Spleen (tissue), 11 donors: ENCODE results near the gene KDM4B. TPM values are rescaled to one million over a fixed set of nuclear protein-coding genes. Genes with fewer than 3 reads are reported as not detected.

Experiments used
- DNase-seq: peaks from one replicate; pipeline ENCODE4 v3.0.0-alpha.2; 2020
- H3K27ac ChIP-seq, 8 donors: fragments of 200-600 bp; sonication (generic) in 7 of 8; 1 replicate in 4 of 8; 2 replicates in 4 of 8; pipeline versions ENCODE4 v1.5.0 to v1.8.0; 2016 to 2021; ENCODE audit warnings: inconsistent platforms in 4 of 8, mild to moderate bottlenecking in 4 of 8, moderate library complexity in 1 of 8
- H3K27me3 ChIP-seq, 7 donors: fragments of 200-600 bp; sonication (generic) in 6 of 7; replicated peaks in 1 of 7; 1 replicate in 4 of 7; 2 replicates in 3 of 7; pipeline versions ENCODE4 v1.5.0 to v1.8.0; 2016 to 2021; ENCODE audit warnings: inconsistent platforms in 3 of 7, mild to moderate bottlenecking in 1 of 7
- H3K36me3 ChIP-seq, 6 donors: fragments of 200-600 bp; sonication (generic) in 5 of 6; 1 replicate in 4 of 6; 2 replicates in 2 of 6; pipeline versions ENCODE4 v1.5.0 to v1.8.0; 2016 to 2021; ENCODE audit warnings: inconsistent platforms in 2 of 6
- H3K4me1 ChIP-seq, 6 donors: fragments of 200-600 bp; sonication (generic) in 5 of 6; 1 replicate in 3 of 6; 2 replicates in 3 of 6; pipeline versions ENCODE4 v1.5.0 to v1.8.0; 2016 to 2021; ENCODE audit warnings: inconsistent platforms in 3 of 6
- H3K4me3 ChIP-seq, 8 donors: fragments of 200-600 bp; sonication (generic) in 7 of 8; 1 replicate in 4 of 8; 2 replicates in 4 of 8; pipeline versions ENCODE4 v1.5.0 to v1.8.0; 2016 to 2021; ENCODE audit warnings: inconsistent platforms in 4 of 8, mild to moderate bottlenecking in 4 of 8, moderate library complexity in 2 of 8
- H3K9me3 ChIP-seq, 8 donors: fragments of 200-600 bp; sonication (generic) in 7 of 8; 1 replicate in 4 of 8; 2 replicates in 4 of 8; pipeline versions ENCODE4 v1.5.0 to v1.8.0; 2016 to 2021; ENCODE audit warnings: inconsistent platforms in 4 of 8
- POLR2A ChIP-seq, 3 donors: fragments of 450-650 bp; IDR thresholded peaks; one replicate each; pipeline ENCODE4 v1.5.1; 2017; ENCODE audit warnings: antibody characterized with exemption in 3 of 3, mild to moderate bottlenecking in 1 of 3
- POLR2AphosphoS5 ChIP-seq, 3 donors: sonication (generic); formaldehyde crosslinking; IDR thresholded peaks; one replicate each; pipeline ENCODE4 v1.5.1; 2017; ENCODE audit warnings: antibody characterized with exemption in 3 of 3
- WGBS, 5 donors: extraction: QIAGEN DNeasy Blood & Tissue Kit in 3 of 5; methylation state at CpG; one replicate each; pipeline versions ENCODE4 v1.1.5 to v1.1.7; 2013 to 2018; 5-methylcytosine and 5-hydroxymethylcytosine counted together
- intact Hi-C: fragments of 100-400 bp; cut with DNase I; formaldehyde crosslinking; loops from one replicate; pipeline ENCODE4 v1.15.0; 2023; ENCODE audit warnings: low total_unique reads
- polyA plus RNA-seq, 3 donors: library from polyadenylated mRNA; stranded (reverse); fragments of 200-250 nt; gene quantifications; one replicate each; pipeline ENCODE4 v1.2.1, GENCODE V29; 2013
- total RNA-seq, 7 donors: library from RNA; depleted of rRNA in 3 of 7; stranded (reverse); fragments of >200 nt in 3 of 7; fragmentation: NEBNext Ultra II Directional in 4 of 7; extraction: Animal tissue kit (Norgen Biotek cat#: 25700) in 4 of 7; gene quantifications; one replicate each; pipeline versions ENCODE4 v1.1.0 to v1.2.1, GENCODE V29; 2016 to 2021
- TF ChIP-seq, protein P1 (sequence below), 11 experiments: fragments of 200-600 bp in 7 of 11; fragments of 450-650 bp in 4 of 11; sonication (generic) in 4 of 11; IDR thresholded peaks in 8 of 11; conservative IDR thresholded peaks in 3 of 11; 1 replicate in 7 of 11; 2 replicates in 4 of 11; pipeline versions ENCODE4 v1.4.0 to v1.8.0; 2016 to 2021; ENCODE audit warnings: antibody characterized with exemption in 11 of 11, inconsistent platforms in 4 of 11, mild to moderate bottlenecking in 1 of 11
- donor health status: healthy with polysubstance abuse.
- donor health status: DM: no; HTN: no; CAD: no; lungs with moderate emphysema.
- donor health status: DM: no; HTN: no; CAD: no.
- donor health status: Bipolar disorder and iron deficiency.
- donor health status: healthy.
- donor health status: DM: no; HTN: no; CAD: no.
- donor health status: DM: yes; HTN: yes; CAD: no.

KDM4B gene
- total and polyA plus RNA-seq, 10 donors, result 18.3 to 80.5 (median 52.4) TPM

- Histone ChIP-seq H3K4me3 (no peak overlapping the region), H3K36me3 (no peaks in the 10 kb centered on the region), H3K9me3 (no peaks in the 10 kb centered on the region), H3K4me1 (no peaks in the 10 kb centered on the region), H3K27ac (no peak overlapping the region), H3K27me3 (no peaks in the 10 kb centered on the region)
- DNase-seq, result no peak
- TF ChIP-seq, protein P1, sequence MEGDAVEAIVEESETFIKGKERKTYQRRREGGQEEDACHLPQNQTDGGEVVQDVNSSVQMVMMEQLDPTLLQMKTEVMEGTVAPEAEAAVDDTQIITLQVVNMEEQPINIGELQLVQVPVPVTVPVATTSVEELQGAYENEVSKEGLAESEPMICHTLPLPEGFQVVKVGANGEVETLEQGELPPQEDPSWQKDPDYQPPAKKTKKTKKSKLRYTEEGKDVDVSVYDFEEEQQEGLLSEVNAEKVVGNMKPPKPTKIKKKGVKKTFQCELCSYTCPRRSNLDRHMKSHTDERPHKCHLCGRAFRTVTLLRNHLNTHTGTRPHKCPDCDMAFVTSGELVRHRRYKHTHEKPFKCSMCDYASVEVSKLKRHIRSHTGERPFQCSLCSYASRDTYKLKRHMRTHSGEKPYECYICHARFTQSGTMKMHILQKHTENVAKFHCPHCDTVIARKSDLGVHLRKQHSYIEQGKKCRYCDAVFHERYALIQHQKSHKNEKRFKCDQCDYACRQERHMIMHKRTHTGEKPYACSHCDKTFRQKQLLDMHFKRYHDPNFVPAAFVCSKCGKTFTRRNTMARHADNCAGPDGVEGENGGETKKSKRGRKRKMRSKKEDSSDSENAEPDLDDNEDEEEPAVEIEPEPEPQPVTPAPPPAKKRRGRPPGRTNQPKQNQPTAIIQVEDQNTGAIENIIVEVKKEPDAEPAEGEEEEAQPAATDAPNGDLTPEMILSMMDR (IDR thresholded peaks at IDR 0.05 in 8 of 11, conservative IDR thresholded peaks at IDR 0.05 in 3 of 11), result no peak
- WGBS, 5 donors, result 85 to 96% (median 92%) methylated on average over 3 of the region's 3 CpGs
- intact Hi-C loops, result no loop called here
Measured at GRCh38 chr19:5183616-5184015, 214.7 kb downstream of the KDM4B start.

- intact Hi-C loops, result no loop called here
- no peak for TF ChIP-seq POLR2AphosphoS5 (IDR thresholded peaks at IDR 0.05)
- TF ChIP-seq, protein P1 (IDR thresholded peaks at IDR 0.05 in 8 of 11, conservative IDR thresholded peaks at IDR 0.05 in 3 of 11), result no peak
- Histone ChIP-seq H3K36me3 (no peaks in the 10 kb centered on the region), H3K27ac (no peak overlapping the region), H3K4me3 (no peak overlapping the region), H3K9me3 (no peaks in the 10 kb centered on the region), H3K4me1 (no peaks in the 10 kb centered on the region), H3K27me3 (no peaks in the 10 kb centered on the region)
- WGBS, 5 donors, result 83 to 94% (median 89%) methylated on average over 4 of the region's 4 CpGs
- DNase-seq, result no peak
Measured at GRCh38 chr19:5184930-5185329, 216.0 kb downstream of the KDM4B start.

DNA sequence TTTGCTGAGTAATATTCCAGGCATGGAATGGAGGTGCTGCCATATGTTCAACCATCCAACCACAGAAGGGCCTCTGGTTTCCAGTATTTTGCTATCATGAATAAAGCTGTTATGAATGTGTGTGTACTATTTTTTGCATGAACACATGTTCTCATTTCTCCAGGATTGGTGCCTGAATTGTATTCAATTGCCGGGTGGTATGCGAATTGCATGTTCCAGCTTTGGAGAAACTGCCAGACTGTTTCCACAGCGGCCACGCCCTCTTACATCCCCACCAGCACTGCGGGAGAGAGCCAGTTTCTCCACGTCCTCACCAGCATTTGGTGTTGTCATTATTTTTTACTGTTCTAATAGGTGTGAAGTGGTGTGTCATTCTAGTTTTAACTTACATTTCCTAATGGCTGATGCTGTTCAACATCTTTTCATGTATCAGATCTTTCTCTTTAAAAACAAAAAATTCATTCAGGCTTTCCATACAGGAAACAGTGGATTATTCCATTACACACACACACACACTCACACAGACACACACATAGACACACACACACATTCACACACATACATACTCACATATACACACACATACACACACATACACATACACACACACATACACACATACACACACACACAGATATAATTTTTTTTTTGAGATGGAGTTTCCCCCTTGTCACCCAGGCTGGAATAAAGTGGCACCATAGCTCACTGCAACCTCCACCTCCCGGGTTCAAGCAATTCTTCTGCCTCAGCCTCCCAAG is 217.6 kb downstream of the KDM4B start:
- Histone ChIP-seq H3K36me3 (no peaks in the 10 kb centered on the region), H3K4me3 (no peak overlapping the region), H3K27me3 (no peaks in the 10 kb centered on the region), H3K27ac (no peak overlapping the region), H3K4me1 (no peaks in the 10 kb centered on the region), H3K9me3 (peaks cover 0 to 4% (median 0%) of the 10 kb centered on the region in 8 donors)
- intact Hi-C loops, result no loop called here
- TF ChIP-seq, protein P1 (IDR thresholded peaks at IDR 0.05 in 8 of 11, conservative IDR thresholded peaks at IDR 0.05 in 3 of 11), result no peak
- TF ChIP-seq POLR2A (IDR thresholded peaks at IDR 0.05) (no peak), POLR2AphosphoS5 (IDR thresholded peaks at IDR 0.05) (no peak)
- DNase-seq, result no peak
- 77 to 87% (median 79%) methylated on average over 7 of the region's 7 CpGs for WGBS, 5 donors

GRCh38 chr19:5188548-5189317 is 219.8 kb downstream of the KDM4B start:
- intact Hi-C loops, result no loop called here
- no peaks in the 10 kb centered on the region for H3K4me1 ChIP-seq
- TF ChIP-seq, protein P1 (IDR thresholded peaks at IDR 0.05 in 8 of 11, conservative IDR thresholded peaks at IDR 0.05 in 3 of 11), result no peak
- TF ChIP-seq POLR2A (IDR thresholded peaks at IDR 0.05), result no peak
- no peak for TF ChIP-seq POLR2AphosphoS5 (IDR thresholded peaks at IDR 0.05)
- H3K36me3 ChIP-seq, result no peaks in the 10 kb centered on the region
- peaks cover 0 to 4% (median 0%) of the 10 kb centered on the region in 8 donors for H3K9me3 ChIP-seq
- H3K4me3 ChIP-seq, result no peak overlapping the region
- DNase-seq, result no peak
- H3K27me3 ChIP-seq, result no peaks in the 10 kb centered on the region
- WGBS, 5 donors, result 48 to 55% (median 49%) methylated on average over 19 of the region's 19 CpGs
- no peak overlapping the region for H3K27ac ChIP-seq
